ENCODE data around the gene RNU5D-1. TPM values are rescaled to one million over a fixed set of nuclear protein-coding genes. Genes with fewer than 3 reads are reported as not detected.
"Not testable (repeated sequence)": the region's sequence is repeated elsewhere in the genome, so short reads cannot be mapped to it uniquely, and the experiment has no call there.

RNU5D-1 gene
- 1 to 10 TPM in 1 of 4 donors, not detected in 3; 4.1 TPM for polyA plus RNA-seq (ENCODE audit: insufficient read length in 4 of 4)

- peak; percentile 91 to 96 (median 95) for DNase-seq (ENCODE audit: low read depth in 4 of 4, low spot score in 3 of 4)
Observed at GRCh38 chr1:44730741-44731512, at the start of gene RNU5D-1. Gene RNU5D-1, minus strand, starts transcription at chr1:44731170.

GRCh38 chr1:44780583-44781121 is 49.7 kb upstream of the RNU5D-1 start:
- DNase-seq (ENCODE audit: low read depth in 4 of 4, low spot score in 3 of 4), result no peak

GRCh38 chr1:44778705-44779576 is 48.0 kb upstream of the RNU5D-1 start:
- DNase-seq (ENCODE audit: low read depth in 4 of 4, low spot score in 3 of 4), result no peak

- no peak for DNase-seq (ENCODE audit: low read depth in 4 of 4, low spot score in 3 of 4)
Observed at GRCh38 chr1:44777969-44778635, 47.1 kb upstream of the RNU5D-1 start.

- no peak for DNase-seq (ENCODE audit: low read depth in 4 of 4, low spot score in 3 of 4)
Observed at GRCh38 chr1:44777547-44777946, 46.6 kb upstream of the RNU5D-1 start.

- DNase-seq (ENCODE audit: low read depth in 4 of 4, low spot score in 3 of 4), result no peak
Observed at GRCh38 chr1:44776730-44777068, 45.7 kb upstream of the RNU5D-1 start.

GRCh38 chr1:44775930-44776729 is 45.2 kb upstream of the RNU5D-1 start:
- DNase-seq (ENCODE audit: low read depth in 4 of 4, low spot score in 3 of 4), result no peak

- peak; percentile 91 to 95 (median 92) for DNase-seq (ENCODE audit: low read depth in 4 of 4, low spot score in 3 of 4)
Observed at GRCh38 chr1:44775078-44775929, 44.3 kb upstream of the RNU5D-1 start, which contains the start of gene RPS8. Gene RPS8, plus strand, starts transcription at chr1:44775540. Its CDS starts 57 bp downstream, at chr1:44775597.

- not testable (repeated sequence) for DNase-seq (ENCODE audit: low read depth in 4 of 4, low spot score in 3 of 4)
Observed at GRCh38 chr1:44766421-44766820, 35.5 kb upstream of the RNU5D-1 start.

GRCh38 chr1:44760876-44761275 is 29.9 kb upstream of the RNU5D-1 start:
- no peak for DNase-seq (ENCODE audit: low read depth in 4 of 4, low spot score in 3 of 4)

GRCh38 chr1:44759077-44759476 is 28.1 kb upstream of the RNU5D-1 start:
- DNase-seq (ENCODE audit: low read depth in 4 of 4, low spot score in 3 of 4), result no peak

GRCh38 chr1:44757420-44757819 is 26.4 kb upstream of the RNU5D-1 start:
- no peak for DNase-seq (ENCODE audit: low read depth in 4 of 4, low spot score in 3 of 4)

GRCh38 chr1:44747878-44748277 is 16.9 kb upstream of the RNU5D-1 start:
- no peak for DNase-seq (ENCODE audit: low read depth in 4 of 4, low spot score in 3 of 4)

- DNase-seq (ENCODE audit: low read depth in 4 of 4, low spot score in 3 of 4), result no peak
Observed at GRCh38 chr1:44743211-44743610, 12.2 kb upstream of the RNU5D-1 start.

- DNase-seq (ENCODE audit: low read depth in 4 of 4, low spot score in 3 of 4), result no peak
Observed at GRCh38 chr1:44740179-44740617, 9.2 kb upstream of the RNU5D-1 start.

- peak; percentile 93 to 96 (median 94) for DNase-seq (ENCODE audit: low read depth in 4 of 4, low spot score in 3 of 4)
Observed at GRCh38 chr1:44739307-44740178, 8.6 kb upstream of the RNU5D-1 start, which contains the start of gene KIF2C. Gene KIF2C, plus strand, starts transcription at chr1:44739837. Its CDS starts 96 bp downstream, at chr1:44739933.

- DNase-seq (ENCODE audit: low read depth in 4 of 4, low spot score in 3 of 4), result not testable (repeated sequence)
Observed at GRCh38 chr1:44738953-44739306, 8.0 kb upstream of the RNU5D-1 start.

GRCh38 chr1:44735992-44736391 is 5.0 kb upstream of the RNU5D-1 start:
- no peak for DNase-seq (ENCODE audit: low read depth in 4 of 4, low spot score in 3 of 4)

All from right renal pelvis (tissue), 4 donors.